CD4-positive, alpha-beta T cell (primary cell): ENCODE measurements around the gene MCM3. TPM values are rescaled to one million over a fixed set of nuclear protein-coding genes. Genes with fewer than 3 reads are reported as not detected.

Experiments
- ATAC-seq: fragments of 200-7000 bp; cut with Tn5 transposase; one replicate; pipeline ENCODE4 v1.10.0; 2022; ENCODE audit warnings: mild to moderate bottlenecking; ENCODE audit not compliant: poor library complexity
- CTCF ChIA-PET: fragments of 350-600 bp; sonication (Branson Sonifier 250); formaldehyde crosslinking; loops from one replicate; lab custom pipeline; 2021; ENCODE audit warnings: antibody characterized with exemption, inconsistent platforms; lab: Charles Lee
- POLR2A ChIA-PET: fragments of 350-600 bp; sonication (Branson Sonifier 250); formaldehyde crosslinking; loops from one replicate; lab custom pipeline; 2021; ENCODE audit warnings: antibody characterized with exemption, inconsistent platforms; lab: Charles Lee
- DNase-seq, 14 experiments: peaks; one replicate each; pipeline ENCODE4 v3.0.0-alpha.2; 2013 to 2020; ENCODE audit warnings: mixed read lengths in 2 of 14
- H3K27ac ChIP-seq, 2 donors: one replicate each; pipeline versions ENCODE4 v1.5.1 to v1.7.0; 2013; ENCODE audit warnings: low read length in 2 of 2, low read depth in 1 of 2, mild to moderate bottlenecking in 1 of 2
- H3K27me3 ChIP-seq, 2 experiments: 1 replicate in 1 of 2; 2 replicates in 1 of 2; pipeline versions ENCODE4 v1.6.1 to v1.7.0; 2013; ENCODE audit warnings: low read length in 2 of 2, control low read depth in 1 of 2, mild to moderate bottlenecking in 1 of 2, moderate library complexity in 1 of 2; ENCODE audit not compliant: insufficient read depth in 2 of 2, control insufficient read depth in 1 of 2
- H3K36me3 ChIP-seq: one replicate; pipeline ENCODE4 v1.6.1; 2013; ENCODE audit warnings: low read length, control low read depth; ENCODE audit not compliant: insufficient read depth
- H3K4me1 ChIP-seq: one replicate; pipeline ENCODE4 v1.6.1; 2013; ENCODE audit warnings: low read length, control low read depth; ENCODE audit not compliant: insufficient read depth
- H3K4me3 ChIP-seq: one replicate; pipeline ENCODE4 v1.5.1; 2013; ENCODE audit warnings: mild to moderate bottlenecking, low read length, moderate library complexity
- H3K9me3 ChIP-seq, 2 experiments: 1 replicate in 1 of 2; 2 replicates in 1 of 2; pipeline versions ENCODE4 v1.6.1 to v1.7.0; 2013; ENCODE audit warnings: low read length in 2 of 2, mild to moderate bottlenecking in 2 of 2, control low read depth in 1 of 2, moderate library complexity in 1 of 2; ENCODE audit not compliant: control insufficient read depth in 1 of 2, insufficient read depth in 1 of 2
- H3K27ac Mint-ChIP-seq: one replicate; pipeline ENCODE4 v1.8.0; 2020; ENCODE audit warnings: mixed read lengths
- H3K27me3 Mint-ChIP-seq: one replicate; pipeline ENCODE4 v1.8.0; 2021; ENCODE audit warnings: mixed read lengths
- H3K36me3 Mint-ChIP-seq: one replicate; pipeline ENCODE4 v1.8.0; 2021; ENCODE audit warnings: low read depth, mixed read lengths
- H3K4me1 Mint-ChIP-seq: one replicate; pipeline ENCODE4 v1.8.0; 2021; ENCODE audit warnings: low read depth, mixed read lengths
- H3K4me3 Mint-ChIP-seq: one replicate; pipeline ENCODE4 v1.8.0; 2020; ENCODE audit warnings: mild to moderate bottlenecking, mixed read lengths
- H3K9me3 Mint-ChIP-seq: one replicate; pipeline ENCODE4 v1.8.0; 2020; ENCODE audit warnings: mixed read lengths
- intact Hi-C, 2 experiments: fragments of 100-400 bp; cut with DNase I in 1 of 2; cut with micrococcal nuclease in 1 of 2; formaldehyde crosslinking; loops; one replicate each; pipeline versions ENCODE4 v1.15.1 to v1.9.0; 2023 to 2025; cut with DNase I, micrococcal nuclease
- total RNA-seq, 174 experiments: library from RNA in 2 of 174; stranded (reverse) in 2 of 174; gene quantifications; one replicate each; pipeline ENCODE4 v1.2.3 and lab custom pipeline; 2021 to 2026
- TF ChIP-seq, protein P1 (sequence below): fragments of 200-600 bp; IDR thresholded peaks from one replicate; pipeline ENCODE4 v1.8.0; 2022; ENCODE audit warnings: antibody characterized with exemption, mild to moderate bottlenecking

MCM3 gene
- total RNA-seq, 2 experiments from 2014 or later, result 9.3 to 10.1 TPM

DNA sequence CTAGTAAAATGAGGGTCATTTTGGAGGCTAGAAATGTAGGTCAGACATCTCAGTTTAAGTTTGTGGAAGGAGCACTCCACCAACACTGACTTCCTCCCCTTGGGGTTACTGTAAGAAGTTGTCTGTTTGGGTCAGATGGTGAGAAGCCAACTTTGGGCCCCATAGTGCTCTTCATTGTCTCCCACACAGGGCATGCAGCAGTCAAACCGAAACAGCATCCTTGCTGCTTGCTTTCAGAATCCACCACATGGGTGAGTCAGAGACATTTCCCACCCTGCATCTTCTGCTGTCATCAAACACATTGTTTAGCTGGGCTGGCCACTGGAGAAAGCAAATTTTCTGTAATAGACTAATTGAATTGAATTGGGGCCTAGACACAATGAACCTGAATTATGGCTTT, 57.0 kb downstream of the MCM3 start:
- TF ChIP-seq, protein P1, sequence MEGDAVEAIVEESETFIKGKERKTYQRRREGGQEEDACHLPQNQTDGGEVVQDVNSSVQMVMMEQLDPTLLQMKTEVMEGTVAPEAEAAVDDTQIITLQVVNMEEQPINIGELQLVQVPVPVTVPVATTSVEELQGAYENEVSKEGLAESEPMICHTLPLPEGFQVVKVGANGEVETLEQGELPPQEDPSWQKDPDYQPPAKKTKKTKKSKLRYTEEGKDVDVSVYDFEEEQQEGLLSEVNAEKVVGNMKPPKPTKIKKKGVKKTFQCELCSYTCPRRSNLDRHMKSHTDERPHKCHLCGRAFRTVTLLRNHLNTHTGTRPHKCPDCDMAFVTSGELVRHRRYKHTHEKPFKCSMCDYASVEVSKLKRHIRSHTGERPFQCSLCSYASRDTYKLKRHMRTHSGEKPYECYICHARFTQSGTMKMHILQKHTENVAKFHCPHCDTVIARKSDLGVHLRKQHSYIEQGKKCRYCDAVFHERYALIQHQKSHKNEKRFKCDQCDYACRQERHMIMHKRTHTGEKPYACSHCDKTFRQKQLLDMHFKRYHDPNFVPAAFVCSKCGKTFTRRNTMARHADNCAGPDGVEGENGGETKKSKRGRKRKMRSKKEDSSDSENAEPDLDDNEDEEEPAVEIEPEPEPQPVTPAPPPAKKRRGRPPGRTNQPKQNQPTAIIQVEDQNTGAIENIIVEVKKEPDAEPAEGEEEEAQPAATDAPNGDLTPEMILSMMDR, result no peak
- Mint-ChIP-seq H3K27ac (no peak overlapping the region), H3K36me3 (no peaks in the 10 kb centered on the region), H3K4me1 (peaks cover 5% of the 10 kb centered on the region), H3K9me3 (no peaks in the 10 kb centered on the region), H3K4me3 (no peak overlapping the region), H3K27me3 (no peaks in the 10 kb centered on the region)
- ATAC-seq (no peak), DNase-seq (peak in 3 of 14 experiments; percentile 5 to 9 (median 6))
- no peak overlapping the region for H3K4me3 ChIP-seq
- POLR2A ChIA-PET, result no interaction called here
- intact Hi-C loops, result no loop called here
- H3K9me3 ChIP-seq, result no peaks in the 10 kb centered on the region
- peaks cover 3% of the 10 kb centered on the region for H3K4me1 ChIP-seq
- H3K36me3 ChIP-seq, result no peaks in the 10 kb centered on the region
- no peaks in the 10 kb centered on the region for H3K27me3 ChIP-seq
- H3K27ac ChIP-seq, result no peak overlapping the region
- CTCF ChIA-PET, result interaction anchor here (1.1 kb wide), 1 partner anchor 25 kb away, joined by 3 read pairs; no protein-coding TSS in a partner anchor

DNA sequence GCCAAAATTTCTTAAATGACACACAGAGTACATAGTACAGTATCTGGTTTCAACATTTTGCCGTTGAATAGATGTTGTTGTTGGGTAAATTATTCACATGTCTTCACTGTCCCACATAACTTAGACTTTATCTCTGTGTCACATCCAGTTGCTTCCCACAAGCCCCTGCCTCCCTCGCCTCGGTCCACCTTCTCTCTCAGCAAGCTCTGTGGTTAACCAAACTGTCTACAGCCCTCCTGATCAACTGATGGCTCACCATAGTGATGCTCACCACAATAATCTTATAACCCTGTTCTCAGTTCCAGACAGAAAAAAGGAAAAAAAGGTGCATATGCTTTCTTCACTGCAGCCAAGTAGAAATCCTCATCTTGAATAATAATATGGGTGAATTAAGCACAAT, 63.2 kb downstream of the MCM3 start:
- TF ChIP-seq, protein P1, result no peak
- Mint-ChIP-seq H3K27me3 (no peaks in the 10 kb centered on the region), H3K9me3 (no peaks in the 10 kb centered on the region), H3K27ac (no peak overlapping the region), H3K4me3 (no peak overlapping the region), H3K36me3 (no peaks in the 10 kb centered on the region), H3K4me1 (peaks cover 7% of the 10 kb centered on the region)
- ATAC-seq (no peak), DNase-seq (peak in 2 of 14 experiments; percentile 7 to 19)
- Histone ChIP-seq H3K27me3 (no peaks in the 10 kb centered on the region), H3K4me1 (peaks cover 2% of the 10 kb centered on the region), H3K36me3 (no peaks in the 10 kb centered on the region), H3K9me3 (no peaks in the 10 kb centered on the region), H3K27ac (no peak overlapping the region), H3K4me3 (no peak overlapping the region)
- intact Hi-C loops, result no loop called here
- POLR2A ChIA-PET, result no interaction called here
- CTCF ChIA-PET, result no interaction called here

DNA sequence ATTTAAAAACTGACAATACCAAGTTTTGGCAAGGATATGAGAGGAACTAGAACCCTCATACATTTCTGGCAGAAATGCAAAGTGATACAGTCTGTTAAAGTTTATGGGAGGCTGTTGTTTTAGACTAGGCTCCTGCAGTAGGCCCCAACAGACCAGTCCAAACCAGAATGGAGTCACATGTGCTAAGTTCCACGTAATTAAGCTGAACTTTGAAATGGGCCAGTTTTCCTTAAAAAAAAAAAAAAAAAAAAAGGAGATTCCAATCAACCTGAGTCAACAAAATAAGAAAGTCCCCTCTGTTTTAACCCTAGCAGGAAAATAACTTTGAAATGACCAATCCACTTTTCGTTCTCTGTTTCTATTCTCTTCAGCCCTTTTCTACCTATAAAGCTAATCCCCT, 66.8 kb downstream of the MCM3 start:
- Histone ChIP-seq H3K27me3 (no peaks in the 10 kb centered on the region), H3K36me3 (no peaks in the 10 kb centered on the region), H3K4me3 (no peak overlapping the region), H3K4me1 (peaks cover 2% of the 10 kb centered on the region), H3K27ac (no peak overlapping the region), H3K9me3 (no peaks in the 10 kb centered on the region)
- Mint-ChIP-seq H3K27ac (no peak overlapping the region), H3K9me3 (no peaks in the 10 kb centered on the region), H3K4me3 (no peak overlapping the region), H3K36me3 (no peaks in the 10 kb centered on the region), H3K4me1 (peaks cover 12% of the 10 kb centered on the region), H3K27me3 (no peaks in the 10 kb centered on the region)
- no peak for ATAC-seq
- POLR2A ChIA-PET, result no interaction called here
- CTCF ChIA-PET, result interaction anchor here (0.6 kb wide), 1 partner anchor 25 kb away, joined by 3 read pairs; no protein-coding TSS in a partner anchor
- TF ChIP-seq, protein P1, result no peak
- intact Hi-C loops, result no loop called here
- DNase-seq, result no peak
